NCI-H69 (cell line): ENCODE results near the gene AP1S3.
A peak's percentile ranks its signal among the peaks of the same experiment; 100 is the strongest.
"Not testable (repeated sequence)": the region's sequence is repeated elsewhere in the genome, so short reads cannot be mapped to it uniquely, and the experiment has no call there.

Experiments used
- DNase-seq: peaks from one replicate; lab custom pipeline; 2025; lab: John Stamatoyannopoulos, UW

Gene AP1S3

DNA sequence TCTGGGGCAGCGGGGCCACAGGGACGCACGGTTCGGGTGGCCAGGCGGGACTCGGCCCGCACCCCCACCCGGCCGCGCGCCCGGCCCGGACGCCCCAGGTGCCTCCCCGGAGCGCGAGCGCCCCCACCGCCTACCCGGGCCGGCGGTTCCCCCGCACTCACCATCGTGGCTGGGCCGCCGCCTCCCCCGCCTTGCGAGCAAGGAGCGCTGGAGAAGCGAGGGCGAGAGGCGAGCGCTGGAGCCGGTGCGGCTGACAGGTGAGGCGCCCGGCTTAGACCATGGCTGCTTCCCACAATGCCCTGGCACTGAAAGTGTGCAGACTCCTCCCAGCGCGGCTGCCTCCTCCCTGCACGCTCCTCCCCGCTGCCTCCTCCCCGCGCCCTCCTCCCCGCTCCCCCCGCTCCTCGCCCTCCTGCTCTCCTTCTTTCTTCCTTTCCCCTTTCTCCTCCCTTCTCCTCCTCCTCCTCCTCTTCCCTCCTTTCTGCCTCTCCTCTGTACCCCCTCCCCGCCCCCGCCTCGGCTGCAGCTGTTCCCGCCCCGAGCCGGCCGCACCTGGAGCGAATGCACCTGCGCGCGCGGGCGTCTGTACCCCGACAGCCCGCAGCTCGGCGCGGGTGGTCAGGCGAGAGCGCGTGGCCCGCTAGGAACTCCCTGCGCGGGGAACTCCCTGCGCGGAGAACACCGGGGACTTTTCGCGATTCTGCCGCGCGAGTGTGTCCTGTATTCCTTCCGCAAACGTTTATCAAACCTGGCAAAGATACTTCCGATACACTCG, at the start of gene AP1S3:
AP1S3 (minus strand) TSS at position 296 of the 775 bp plus-strand sequence; CDS start at position 164, 132 bp downstream.
- peak; percentile 91 for DNase-seq

DNA sequence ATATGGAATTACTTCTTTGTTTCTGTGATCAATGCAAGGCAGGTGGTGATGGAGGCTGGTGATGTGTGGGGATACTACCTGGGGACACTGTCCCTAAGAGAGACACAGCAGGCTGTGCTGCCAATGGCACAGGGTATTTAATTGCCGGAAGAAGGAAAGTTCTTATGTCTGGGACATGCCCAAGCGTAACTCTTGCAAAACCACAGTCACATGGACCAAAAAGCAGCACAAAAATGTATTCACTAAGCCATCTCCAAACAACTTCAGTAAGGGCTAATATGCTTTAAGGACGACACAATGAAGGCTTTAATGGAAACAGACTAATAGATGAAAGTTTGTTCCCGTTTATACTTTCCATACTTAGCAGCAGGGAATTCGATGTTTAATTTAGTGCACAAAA, 49.7 kb upstream of the AP1S3 start:
- DNase-seq = no peak

DNA sequence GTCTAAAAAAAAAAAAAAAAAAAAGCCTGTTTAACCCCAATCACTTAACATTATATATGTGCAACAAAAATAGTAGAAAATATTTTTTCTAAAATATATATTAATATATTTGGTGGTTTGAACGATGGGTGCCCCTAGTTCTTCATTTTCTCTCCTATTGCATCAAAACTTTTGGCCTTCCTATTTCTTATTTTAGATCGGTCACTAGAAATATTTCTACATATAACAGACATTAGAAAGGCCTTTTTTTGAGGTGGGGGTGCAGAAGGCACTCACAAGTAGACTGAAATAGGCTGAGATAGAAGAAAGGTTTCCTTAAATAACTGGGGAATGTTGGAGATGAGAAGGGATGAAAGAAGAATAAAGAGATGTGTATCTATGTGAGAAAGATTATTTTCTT, 49.3 kb upstream of the AP1S3 start:
- DNase-seq = no peak

DNA sequence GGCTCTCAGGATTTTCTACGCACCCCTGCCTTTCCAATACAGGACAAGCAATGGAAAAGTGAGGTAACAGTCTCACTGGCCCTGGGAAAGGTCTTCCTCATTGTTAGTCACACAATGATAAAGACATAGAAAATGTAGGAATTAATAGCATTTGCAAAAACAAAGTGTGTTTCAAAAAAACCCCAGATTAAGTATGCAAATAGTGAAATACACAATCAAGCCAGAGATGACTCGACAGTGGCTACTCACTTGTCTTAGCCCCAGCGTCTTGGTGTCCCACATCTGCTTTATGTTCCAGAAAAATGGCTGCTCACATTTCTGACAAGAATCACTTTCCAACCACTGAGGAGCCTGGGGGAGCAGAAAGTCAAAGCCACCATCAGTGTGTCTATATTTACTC, 47.0 kb upstream of the AP1S3 start:
- no peak for DNase-seq

DNA sequence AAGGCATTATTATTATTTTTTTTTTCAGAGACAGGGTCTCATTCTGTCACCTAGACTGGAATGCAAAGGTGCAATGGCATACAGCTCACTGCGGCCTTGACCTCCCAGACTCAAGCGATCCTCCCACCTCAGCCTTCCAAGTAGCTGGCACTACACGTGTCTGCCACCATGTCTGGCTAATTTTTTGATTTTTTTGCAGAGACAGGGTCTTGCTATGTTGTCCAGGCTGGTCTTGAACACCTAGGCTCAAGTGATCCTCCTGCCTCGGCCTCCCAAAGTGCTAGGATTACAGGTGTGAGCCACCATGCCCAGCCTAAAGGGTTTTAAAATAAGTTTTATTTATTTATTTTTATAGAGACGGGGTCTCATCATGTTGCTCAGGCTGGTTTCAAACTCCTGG, 45.3 kb upstream of the AP1S3 start:
- DNase-seq = no peak

DNA sequence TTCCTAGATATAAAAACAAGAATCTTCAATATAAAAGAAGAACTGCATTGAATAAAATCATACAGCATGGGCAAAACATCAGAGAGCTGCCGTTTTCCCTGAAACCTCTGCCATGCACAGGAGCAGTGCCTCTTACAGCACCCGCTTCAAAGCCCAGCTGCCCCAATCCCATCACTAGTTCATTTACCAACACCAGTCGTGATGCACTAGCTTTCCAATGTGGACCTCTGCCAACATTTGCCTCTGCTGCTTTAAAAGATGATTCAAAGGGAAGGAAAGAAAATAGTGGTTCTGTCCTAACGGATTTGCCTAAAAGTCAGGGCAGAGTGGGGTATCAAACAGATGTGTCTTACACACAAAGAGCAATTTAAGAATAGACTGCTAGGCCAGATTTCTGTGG, 43.4 kb upstream of the AP1S3 start:
- no peak for DNase-seq

DNA sequence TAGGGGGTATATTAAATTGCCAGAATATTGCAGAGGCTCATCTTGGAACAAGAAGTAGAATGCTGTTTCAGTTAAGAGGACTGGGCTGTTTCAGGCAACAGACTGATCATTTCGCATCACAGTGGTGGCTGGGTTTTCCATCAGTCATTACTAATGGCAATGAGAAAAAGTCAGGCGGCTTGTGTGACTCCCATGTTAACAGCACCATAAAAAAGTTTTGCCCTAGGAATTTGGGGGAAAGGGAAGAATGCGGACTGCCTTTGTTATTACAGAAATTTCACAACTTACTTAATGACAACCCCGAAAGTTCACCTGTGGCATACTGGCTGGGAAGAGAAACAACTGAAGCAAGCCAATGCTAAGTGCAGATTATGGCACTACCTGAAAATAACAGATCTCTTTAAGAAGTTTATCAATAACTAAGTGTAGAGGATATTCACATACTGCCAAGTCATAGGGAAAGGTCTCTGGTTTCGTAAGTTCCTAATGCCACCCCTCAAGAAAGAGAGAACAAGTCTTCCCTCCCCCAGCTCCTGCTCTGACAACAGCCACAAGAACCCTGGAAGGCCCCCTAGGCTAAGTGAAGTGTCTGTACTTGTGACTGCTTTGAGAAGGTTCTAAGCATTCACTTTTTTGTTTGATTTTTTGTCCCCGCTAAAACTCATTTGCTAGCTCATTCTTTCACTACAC, 40.5 kb upstream of the AP1S3 start:
- no peak for DNase-seq

DNA sequence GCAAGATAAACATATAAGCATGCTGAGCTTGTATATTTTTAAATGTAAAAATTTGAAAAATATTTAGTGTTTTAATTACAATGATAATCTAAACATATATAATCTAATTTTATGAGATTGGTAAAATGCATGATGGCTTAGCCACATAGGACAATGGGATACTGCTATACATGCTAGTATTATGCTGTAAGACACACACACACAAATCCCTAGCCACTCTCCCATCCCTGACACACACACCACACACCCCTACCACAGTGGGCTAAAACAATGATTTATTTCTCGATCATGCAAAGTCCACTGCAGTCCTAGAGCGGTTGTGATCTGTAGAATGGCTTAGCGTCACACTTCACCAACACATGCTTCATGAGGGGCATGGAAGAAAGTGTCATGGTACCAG, 36.3 kb upstream of the AP1S3 start:
- DNase-seq = no peak

DNA sequence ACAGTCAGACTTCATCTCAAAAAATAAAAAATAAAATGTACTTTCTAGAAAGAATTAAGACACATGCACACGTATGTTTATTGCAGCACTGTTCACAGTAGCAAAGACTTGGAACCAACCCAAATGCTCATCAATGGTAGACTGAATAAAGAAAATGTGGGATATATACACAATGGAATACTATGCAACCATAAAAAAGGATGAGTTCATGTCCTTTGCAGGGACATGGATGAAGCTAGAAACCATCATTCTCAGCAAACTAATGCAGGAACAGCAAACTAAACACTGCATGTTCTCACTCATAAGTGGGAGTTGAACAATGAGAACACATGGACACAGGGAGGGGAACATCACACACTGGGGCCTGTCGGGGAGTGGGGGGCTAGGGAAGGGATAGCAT, 35.4 kb upstream of the AP1S3 start:
- DNase-seq = not testable (repeated sequence)

DNA sequence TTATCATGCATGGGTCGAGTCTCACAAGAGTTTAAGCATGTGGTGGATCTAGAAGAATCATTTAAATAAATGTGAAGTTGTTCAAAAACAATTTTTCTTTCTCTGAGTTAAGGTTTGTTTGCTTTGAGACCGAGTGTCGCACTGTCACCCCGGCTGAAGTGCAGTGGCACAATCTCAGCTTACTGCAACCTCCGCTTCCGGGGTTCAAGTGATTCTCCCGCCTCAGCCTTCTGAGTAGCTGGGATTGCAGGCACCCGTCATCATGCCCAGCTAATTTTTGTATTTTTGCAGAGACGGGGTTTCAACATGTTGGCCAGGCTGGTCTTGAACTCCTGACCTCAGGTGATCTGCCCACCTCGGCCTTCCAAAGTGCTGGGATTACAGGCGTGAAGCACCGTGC, 34.3 kb upstream of the AP1S3 start:
- not testable (repeated sequence) for DNase-seq

DNA sequence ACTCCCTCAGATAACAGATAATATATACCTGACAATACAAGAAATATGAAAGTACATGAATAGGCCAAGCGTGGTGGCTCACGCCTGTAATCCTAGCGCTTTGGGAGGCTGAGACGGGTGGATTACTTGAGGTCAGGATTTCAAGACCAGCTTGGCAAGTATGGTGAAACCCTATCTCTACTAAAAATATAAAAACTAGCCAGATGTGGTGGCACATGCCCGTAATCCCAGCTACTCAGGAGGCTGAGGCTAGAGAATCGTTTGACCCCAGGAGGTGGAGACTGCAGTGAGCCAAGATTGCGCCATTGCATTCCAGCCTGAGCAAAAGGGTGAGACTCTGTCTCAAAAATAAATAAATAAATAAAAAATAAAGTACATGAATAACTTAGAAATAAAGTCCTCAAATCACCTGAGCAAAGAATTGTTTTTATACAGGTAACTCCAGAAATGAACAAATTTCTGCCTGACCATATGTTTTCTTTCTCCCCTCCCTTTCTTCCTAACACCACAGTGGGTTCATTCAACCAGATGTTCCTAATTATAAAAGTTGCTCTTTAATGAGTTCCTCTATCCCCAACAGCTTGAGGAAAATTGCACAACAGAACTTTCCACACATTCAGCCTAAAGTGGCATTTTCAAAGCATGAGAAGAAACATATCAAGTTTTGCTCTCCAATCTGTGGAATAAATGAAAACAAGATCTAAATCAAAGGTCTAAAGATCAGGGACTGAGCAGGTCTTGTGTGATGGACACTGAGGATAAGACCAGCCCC, 33.6 kb upstream of the AP1S3 start:
- DNase-seq = no peak

DNA sequence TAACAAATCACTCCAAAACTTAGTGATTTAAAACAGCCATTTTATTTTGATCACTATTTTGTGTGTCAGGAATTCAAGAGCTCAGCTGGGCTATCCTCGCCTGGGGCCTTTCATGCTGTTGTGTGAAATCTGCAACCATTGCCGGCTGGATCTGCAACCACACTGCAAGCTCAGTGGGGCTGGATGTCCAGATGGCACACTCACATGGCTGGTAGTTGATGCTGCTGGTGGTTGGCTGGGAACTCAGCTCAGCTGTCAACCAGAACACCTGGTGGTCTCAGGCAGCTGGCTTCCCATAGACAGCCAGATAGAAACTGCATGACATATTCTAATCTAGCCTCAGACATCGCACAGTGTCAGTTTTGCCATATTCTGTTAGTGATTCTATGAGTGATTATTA, 30.6 kb upstream of the AP1S3 start:
- DNase-seq = peak; percentile 70

DNA sequence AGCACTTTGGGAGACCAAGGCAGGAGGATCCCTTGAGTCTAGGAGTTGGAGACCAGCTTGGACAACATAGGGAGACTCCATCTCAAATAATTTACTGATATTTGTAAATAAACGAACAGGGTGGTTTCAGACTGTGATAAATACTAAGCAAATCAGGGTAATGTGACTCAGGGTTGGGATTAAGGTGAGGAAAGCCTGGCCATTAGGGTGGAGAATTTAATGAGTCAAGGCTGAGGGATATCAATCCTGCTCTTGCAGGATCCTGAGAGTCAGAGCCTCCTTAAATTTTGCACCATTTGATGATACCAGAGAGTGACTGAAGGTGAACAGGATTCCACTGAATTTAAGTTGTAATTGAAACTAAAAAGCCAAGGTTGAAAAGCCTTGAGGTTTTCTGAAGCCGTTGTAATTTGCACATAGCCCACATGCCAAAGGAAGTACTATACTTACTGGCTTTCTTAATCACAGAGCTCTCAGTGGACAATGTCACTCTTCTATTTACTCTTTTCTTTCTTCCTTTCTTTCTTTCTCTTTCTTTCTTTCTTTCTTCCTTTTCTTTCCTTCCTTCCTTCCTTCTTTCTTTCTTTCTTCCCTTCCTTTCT, 28.6 kb upstream of the AP1S3 start:
- no peak for DNase-seq

DNA sequence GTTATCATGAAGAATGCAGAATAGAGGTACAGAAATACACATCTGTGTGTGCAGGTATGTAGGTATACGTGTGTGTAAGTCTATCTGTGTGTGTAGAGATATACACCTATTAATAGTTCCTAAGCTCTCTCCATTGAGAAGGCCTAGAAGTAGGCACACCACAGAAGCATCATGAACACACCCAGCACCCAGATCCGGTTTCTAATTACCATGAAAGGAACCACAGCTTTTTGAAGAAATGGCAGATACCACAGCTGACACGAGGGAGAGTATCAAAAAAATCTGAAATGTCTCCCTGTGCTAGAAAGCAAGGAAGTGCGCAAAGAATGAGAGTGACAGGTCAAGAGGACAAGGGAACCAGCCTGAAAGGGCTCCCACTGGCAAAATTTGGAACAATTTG, 27.7 kb upstream of the AP1S3 start:
- no peak for DNase-seq

DNA sequence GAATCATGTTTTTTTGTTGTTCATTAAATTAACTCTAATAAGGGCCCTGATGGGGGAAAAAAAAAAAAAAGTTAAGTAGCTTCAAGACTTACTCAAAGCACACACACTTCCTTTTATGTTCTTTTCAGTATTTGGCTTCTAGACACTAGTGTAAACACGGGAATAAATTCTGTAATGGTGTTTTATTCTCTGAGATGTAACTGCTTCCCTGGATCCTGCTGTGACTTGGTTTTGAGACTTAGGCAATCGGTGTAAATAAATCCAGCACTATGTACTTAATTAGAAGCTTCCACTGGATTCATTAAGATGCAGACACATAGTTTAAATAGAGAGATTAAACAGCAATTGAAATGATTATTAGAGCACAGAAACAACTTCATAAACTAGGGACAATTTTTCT, 26.1 kb upstream of the AP1S3 start:
- peak; percentile 45 for DNase-seq

DNA sequence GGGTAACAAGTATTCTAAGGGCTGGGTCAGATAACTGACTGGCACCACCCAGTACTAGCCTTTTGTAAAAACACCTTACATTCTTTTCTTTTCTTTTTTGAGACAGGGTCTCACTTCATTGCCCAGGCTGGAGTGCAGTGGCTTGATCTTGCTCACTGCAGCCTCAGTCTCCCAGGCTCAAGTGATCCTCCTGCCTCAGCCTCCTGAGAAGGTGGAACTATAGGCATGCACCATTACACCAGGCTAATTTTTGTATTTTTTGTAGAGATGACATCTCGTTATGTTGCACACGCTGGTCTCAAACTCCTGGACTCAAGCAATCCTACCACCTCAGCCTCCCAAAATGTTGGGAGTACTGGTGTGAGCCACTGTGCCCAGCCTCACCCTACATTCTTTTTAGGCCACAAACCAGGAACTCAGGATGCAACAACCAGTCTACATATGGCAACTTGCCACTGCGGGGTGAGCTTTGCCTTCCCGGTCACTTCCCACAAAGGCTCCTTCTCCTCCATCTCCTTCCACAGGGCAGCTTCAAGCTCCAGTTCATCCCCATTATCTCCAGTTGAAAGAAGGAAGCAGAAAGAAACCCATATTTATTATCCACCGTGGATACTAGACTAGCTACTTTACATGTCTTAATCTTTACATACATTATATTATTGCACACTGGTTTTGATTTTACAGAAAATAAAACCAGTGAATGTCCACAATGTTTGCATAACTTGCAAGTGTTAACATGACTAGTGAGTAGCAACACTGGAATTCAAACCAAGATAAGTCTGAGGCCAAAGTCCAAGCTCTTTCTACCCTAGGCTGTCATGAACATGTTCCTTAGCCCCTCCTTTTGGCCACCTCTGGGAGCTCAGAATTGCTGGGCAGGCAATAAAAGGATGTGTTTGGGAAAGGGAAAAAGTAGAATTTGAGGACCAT, 23.7 kb upstream of the AP1S3 start:
- DNase-seq = no peak

DNA sequence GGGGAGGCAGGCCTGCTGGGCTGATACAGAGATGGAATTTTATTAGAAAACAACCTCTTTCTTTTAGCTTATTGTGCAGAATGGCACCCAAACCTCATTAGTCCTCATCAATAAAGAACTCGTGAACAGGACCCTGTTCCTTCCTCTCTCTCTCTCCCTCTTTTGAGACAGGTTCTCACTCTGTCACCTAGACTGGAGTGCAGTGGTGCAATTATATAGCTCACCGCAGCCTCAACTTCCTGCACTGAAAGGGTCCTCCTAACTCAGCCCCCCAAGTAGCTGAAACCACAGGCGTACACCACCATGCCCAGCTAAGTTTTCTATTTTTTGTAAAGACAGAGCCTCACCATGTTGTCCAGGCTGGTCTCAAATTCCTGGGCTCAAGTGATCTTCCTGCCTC, 21.7 kb upstream of the AP1S3 start:
- no peak for DNase-seq

DNA sequence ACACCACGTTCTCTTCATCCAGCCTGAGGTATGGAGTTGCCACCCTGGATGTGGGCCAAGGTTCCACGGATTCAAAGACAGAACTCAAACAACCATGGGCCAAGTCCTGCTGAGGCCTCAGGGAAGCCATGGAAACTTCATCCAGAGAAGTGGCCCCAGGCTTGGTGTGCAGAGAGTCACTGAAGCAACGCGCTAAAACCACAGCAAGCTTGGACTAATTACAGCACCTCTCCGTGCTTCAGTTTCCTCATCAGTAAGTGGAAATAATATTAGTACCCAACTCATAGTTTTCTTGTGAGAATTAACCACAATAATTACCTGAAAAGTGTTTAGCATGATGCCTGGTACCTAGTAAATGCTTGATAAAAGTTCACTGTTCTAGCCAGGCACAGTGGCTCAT, 19.2 kb upstream of the AP1S3 start:
- DNase-seq = no peak

DNA sequence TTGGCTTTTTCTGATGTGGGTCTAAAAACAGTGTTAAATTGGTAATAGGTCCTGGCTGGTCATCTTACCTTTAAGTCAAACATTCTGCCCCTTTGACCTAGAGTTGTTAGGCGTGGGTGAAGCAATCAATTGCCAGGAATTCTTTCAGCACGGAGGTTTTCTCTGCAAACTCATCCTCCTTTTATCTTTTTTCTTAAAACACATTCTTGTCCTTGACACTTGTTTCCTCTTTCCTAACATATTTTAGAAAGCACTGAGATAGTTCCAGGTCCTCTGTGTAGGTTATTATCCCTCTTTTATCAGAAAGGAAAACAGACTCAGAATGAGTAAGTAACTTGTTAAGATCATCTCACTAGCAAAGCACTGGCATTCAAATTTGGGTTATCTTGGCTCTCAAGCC, 18.6 kb upstream of the AP1S3 start:
- DNase-seq = no peak

DNA sequence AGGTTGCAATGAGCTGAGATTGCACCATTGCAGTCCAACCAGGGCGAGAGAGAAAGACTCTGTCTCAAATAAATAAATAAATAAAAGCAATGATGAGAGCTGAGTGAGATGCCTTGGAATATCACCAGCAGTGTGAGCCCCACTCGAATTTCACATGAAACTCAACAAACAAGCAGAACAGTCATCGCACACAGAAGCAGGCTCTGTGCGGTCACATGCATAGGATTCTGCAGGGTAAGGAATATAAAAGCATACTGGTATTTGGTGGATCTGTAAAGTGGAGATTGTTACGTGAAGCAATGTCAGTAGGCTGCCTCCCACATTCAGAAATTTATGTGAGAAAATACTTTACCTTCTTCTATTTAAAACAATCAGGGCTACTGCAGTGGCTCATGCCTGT, 18.0 kb upstream of the AP1S3 start:
- no peak for DNase-seq

DNA sequence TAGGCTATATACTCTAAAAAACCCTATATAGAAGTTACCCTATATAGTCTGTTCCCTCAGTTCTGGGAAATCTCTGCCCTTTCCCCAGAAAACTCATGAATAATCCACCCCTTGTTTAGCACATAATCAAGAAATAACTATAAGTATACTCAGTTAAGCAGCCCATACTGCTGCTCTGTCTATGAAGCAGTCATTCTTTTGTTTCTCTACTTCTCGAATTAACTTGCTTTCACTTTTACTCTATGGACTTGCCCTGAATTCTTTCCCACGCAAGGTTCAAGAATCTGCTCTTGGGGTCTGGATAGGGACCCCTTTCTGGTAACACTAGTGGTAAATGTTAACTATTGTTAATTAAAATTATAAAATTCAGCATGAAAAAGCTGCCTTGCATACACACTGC, 17.4 kb upstream of the AP1S3 start:
- no peak for DNase-seq
